GM21786 (cell line): ENCODE results near the gene MCTP1.

Source experiments
- ATAC-seq: cut with Tn5 transposase; IDR thresholded peaks from one replicate; pipeline ENCODE4 v1.9.1; 2021; ENCODE audit not compliant: unreplicated experiment

The MCTP1 gene

GRCh38 chr5:94736498-94736897 lies 548.4 kb downstream of the MCTP1 start:
- no peak for ATAC-seq

DNA sequence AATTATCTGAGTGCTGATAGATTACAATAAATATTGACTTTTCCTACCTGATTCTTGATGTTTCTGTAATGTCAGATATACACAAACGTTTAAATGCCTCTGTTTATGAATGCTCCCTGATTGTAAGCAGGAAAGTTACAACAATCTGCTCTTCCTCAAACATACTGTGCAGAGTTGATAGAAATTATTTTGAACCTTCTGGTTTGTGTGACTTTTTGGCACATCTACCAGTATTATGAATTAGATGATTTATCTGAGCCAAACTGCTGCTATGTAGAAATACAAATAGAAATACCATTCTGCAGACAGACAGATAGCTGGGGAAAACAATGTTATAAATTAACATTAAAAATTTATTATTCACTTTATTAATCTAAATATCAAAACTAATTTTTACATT lies 553.4 kb downstream of the MCTP1 start:
- no peak for ATAC-seq

- ATAC-seq, result no peak
These were observed 559.8 kb downstream of the MCTP1 start for GRCh38 chr5:94725142-94725541.

DNA sequence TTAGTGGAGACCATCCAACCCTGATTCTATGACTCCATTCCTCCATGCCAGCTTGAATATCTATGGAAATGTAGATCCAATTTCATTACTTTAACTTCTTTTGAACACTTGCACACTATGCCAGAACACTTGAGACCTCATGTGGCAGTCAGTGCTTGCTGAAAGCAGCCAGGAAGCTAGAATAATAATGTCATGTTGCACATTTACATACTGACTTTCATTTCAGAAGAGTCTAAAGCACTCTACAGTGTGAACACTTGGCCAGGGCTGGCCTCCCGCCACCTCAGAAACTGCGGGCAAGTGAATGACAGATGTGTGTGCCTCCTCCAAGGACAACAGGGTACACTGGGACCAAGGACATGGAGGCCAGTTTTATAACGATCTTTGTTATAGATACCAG lies 569.1 kb downstream of the MCTP1 start:
- ATAC-seq, result no peak

DNA sequence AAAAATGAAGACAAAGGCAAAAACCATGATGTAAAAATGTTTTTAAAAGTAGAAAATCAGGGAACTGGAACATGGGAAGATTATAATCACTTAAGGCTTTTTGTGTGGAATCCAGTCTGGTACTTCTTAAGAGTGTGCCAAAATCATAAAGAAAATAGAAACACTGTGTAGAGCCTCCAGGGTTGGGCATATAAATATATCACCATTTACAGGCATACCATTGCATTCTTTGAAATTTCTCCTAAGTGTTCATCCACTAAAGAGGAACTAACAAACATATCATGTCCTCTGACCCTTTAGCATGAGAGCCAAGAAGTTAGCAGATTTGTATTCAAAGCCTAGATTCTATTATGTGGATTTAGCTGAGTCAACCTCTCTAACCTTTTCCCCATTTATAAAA lies 573.1 kb downstream of the MCTP1 start:
- no peak for ATAC-seq

GRCh38 chr5:94709277-94709676 lies 575.6 kb downstream of the MCTP1 start:
- no peak for ATAC-seq

GRCh38 chr5:94707359-94707758 lies 577.5 kb downstream of the MCTP1 start:
- no peak for ATAC-seq

DNA sequence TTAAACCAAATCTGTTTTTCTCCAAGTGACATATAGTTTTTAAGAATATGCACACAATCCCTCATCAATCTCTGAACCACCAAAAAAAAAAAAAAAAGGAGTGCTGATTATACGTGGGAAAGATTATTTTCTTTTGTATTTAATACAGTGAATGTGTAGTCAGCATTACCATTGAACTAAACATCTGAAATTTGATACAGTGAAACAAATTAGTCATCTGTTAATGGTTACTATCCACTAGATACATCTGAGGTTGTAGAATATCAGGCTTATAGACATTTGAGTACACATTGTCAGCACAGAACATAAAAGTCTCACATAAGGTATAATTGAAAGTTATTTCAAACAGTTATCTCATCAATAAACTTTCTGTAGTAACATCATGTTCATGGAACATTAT lies 579.5 kb downstream of the MCTP1 start:
- no peak for ATAC-seq

DNA sequence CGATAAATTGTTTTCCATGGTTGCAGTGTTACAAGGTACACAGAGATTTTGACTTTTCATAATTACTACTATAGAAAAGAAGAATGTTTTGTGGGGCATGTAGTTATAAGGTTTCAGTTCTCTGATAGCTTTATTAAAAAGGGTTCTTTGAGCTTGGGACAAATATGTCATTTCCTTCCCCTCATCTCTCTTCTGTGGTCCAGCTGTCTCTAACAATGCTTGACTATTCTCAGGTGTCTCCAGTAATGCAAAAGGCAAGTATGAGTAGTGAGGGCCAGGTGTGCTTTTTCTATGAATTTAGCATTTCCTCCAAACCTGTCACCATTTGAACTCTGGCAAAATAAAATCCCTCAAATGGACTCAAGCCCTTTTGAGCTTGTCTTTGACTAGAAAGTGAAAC lies 582.2 kb downstream of the MCTP1 start:
- peak; percentile 76 for ATAC-seq

GRCh38 chr5:94700592-94700991 lies 584.3 kb downstream of the MCTP1 start:
- ATAC-seq, result peak; percentile 69

DNA sequence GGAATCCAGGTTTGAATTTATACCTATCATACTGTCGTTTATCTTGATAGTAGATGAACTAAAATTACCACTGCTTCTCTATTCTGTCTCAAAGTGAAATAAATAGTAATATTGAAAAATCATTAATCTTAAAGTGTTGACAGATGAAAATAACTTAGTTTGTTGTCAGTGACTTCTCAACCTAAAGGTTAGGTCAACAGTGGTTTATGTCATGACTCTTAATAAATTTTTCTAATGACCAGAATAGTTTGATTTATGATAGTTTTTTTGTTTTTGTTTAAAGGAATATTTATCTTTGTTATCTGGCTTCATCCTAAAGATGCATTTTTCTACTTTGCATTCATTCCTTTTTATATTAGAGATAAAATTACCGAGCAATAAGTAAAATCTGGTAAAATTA lies 585.3 kb downstream of the MCTP1 start:
- ATAC-seq, result no peak

- no peak for ATAC-seq
These were observed 586.7 kb downstream of the MCTP1 start for GRCh38 chr5:94698197-94698596.

- ATAC-seq, result no peak
These were observed 590.2 kb downstream of the MCTP1 start for GRCh38 chr5:94694671-94695070.

- no peak for ATAC-seq
These were observed 591.0 kb downstream of the MCTP1 start for GRCh38 chr5:94693845-94694370.

GRCh38 chr5:94693043-94693822 lies 591.7 kb downstream of the MCTP1 start:
- peak; percentile 60 for ATAC-seq

- ATAC-seq, result no peak
These were observed 592.3 kb downstream of the MCTP1 start for GRCh38 chr5:94692581-94692980.

DNA sequence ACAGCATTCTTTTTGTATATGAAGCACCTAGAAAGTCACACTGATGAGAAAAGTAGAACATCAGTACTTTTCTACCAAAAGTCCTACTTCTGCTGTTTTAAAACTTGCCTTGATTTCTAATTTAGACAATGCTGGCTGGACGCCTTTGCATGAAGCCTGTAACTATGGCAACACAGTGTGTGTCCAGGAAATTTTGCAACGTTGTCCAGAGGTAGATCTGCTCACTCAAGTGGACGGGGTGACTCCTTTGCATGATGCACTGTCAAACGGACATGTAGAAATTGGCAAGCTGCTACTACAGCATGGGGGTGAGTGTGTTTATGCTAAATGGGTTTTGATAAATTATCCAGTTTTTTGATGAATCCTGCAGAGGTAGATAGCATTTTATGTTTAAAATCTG lies 592.9 kb downstream of the MCTP1 start:
- no peak for ATAC-seq

DNA sequence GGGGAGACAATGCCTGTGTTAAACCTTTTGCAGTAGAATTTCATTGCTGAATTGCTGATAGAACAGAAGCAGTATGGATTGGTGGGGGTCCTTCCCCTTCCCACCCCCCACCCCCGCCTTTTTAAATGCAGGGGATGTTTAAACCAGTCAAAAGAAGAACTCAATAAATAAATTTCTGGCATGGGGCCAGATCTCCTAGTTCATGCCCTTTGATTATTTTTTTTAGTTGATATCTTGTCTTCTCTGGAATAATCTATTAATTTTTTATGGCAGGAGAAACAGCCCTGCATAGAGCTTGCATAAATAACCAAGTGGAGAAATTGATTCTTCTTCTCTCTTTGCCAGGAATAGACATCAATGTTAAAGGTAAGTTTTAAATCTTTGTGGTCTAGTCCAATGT lies 593.6 kb downstream of the MCTP1 start:
- no peak for ATAC-seq

DNA sequence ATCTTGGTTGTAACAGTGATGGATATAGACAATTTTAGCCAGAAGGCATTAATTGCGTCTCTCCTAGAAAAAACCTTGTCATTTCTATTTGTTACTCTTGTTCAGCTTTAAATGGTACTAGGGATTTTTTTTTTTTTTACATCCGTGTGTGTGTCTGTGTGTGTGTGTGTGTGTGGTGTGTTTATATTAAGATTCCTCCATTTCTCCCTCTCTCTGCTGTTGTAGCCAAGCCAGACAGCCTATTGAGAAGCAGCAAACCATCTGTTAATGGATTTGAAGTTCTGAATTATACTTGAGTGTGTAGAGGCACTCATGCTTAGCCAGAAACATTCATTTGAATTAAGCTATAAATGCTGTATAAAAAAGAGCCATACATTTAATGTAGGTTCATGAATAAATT lies 594.1 kb downstream of the MCTP1 start:
- ATAC-seq, result no peak

- ATAC-seq, result no peak
These were observed 595.0 kb downstream of the MCTP1 start for GRCh38 chr5:94689908-94690307.

GRCh38 chr5:94682814-94683520 lies 601.9 kb downstream of the MCTP1 start:
- ATAC-seq, result no peak

DNA sequence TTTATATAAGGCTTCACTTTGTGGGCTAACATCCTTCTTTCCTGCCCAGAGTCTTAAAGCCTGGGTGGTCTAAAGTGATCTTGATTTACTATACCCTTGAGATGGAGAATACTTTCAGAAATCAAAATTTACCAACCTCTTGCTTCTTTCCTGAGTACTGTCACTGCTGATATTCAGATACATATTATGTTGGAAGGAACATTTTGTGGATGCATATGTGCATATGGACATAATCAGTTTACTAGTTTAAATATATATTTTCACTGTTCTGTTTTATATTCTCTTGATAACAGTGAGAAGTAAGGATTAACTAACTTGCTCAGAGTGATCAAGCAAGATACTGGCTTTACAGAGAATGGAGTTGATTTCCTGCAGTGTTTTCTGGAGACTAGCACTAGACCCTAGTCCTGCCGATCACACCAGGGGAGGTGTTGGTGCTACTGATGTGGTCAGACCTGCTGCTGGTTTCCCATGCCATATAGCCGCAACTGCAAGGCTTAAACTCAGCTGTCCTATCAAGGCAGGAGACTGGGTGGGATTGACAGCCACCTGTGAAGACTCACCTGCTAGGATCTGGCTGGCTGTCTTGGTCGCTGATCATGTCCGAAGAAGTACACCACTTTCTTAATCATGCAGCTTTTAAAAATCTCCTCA lies 608.8 kb downstream of the MCTP1 start:
- ATAC-seq, result no peak
